ENCODE results near the gene HS2ST1.

DNA sequence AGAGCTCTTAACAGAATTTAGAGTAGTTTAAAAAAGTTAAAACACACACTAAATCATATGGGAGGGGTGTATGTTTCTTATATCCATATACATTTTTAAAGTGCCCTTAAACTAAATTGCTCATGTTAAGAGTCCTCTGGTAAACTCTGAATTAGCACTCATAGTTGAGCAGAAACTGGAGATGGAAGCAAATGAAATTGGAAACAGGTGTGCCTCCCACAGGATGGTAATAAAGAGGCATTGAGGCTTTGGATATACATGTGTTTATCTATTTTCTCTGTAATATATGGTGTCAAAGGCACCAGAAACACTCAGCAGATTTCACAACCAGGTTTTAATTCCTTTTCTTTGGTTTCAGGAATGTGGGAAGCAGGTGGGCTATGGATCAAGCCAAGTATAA lies 188.6 kb downstream of the HS2ST1 start:
- TF ChIP-seq, protein P1, sequence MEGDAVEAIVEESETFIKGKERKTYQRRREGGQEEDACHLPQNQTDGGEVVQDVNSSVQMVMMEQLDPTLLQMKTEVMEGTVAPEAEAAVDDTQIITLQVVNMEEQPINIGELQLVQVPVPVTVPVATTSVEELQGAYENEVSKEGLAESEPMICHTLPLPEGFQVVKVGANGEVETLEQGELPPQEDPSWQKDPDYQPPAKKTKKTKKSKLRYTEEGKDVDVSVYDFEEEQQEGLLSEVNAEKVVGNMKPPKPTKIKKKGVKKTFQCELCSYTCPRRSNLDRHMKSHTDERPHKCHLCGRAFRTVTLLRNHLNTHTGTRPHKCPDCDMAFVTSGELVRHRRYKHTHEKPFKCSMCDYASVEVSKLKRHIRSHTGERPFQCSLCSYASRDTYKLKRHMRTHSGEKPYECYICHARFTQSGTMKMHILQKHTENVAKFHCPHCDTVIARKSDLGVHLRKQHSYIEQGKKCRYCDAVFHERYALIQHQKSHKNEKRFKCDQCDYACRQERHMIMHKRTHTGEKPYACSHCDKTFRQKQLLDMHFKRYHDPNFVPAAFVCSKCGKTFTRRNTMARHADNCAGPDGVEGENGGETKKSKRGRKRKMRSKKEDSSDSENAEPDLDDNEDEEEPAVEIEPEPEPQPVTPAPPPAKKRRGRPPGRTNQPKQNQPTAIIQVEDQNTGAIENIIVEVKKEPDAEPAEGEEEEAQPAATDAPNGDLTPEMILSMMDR (IDR thresholded peaks at IDR 0.05): no peak
- TF ChIP-seq POLR2A (IDR thresholded peaks at IDR 0.05): no peak

All from thyroid gland (tissue), 4 donors.